Measurements from ENCODE around the gene HPCAL4.

- TF ChIP-seq, protein P1, sequence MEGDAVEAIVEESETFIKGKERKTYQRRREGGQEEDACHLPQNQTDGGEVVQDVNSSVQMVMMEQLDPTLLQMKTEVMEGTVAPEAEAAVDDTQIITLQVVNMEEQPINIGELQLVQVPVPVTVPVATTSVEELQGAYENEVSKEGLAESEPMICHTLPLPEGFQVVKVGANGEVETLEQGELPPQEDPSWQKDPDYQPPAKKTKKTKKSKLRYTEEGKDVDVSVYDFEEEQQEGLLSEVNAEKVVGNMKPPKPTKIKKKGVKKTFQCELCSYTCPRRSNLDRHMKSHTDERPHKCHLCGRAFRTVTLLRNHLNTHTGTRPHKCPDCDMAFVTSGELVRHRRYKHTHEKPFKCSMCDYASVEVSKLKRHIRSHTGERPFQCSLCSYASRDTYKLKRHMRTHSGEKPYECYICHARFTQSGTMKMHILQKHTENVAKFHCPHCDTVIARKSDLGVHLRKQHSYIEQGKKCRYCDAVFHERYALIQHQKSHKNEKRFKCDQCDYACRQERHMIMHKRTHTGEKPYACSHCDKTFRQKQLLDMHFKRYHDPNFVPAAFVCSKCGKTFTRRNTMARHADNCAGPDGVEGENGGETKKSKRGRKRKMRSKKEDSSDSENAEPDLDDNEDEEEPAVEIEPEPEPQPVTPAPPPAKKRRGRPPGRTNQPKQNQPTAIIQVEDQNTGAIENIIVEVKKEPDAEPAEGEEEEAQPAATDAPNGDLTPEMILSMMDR (IDR thresholded peaks at IDR 0.05): no peak
- TF ChIP-seq POLR2AphosphoS5 (IDR thresholded peaks at IDR 0.05): no peak
- no peak for TF ChIP-seq POLR2A (IDR thresholded peaks at IDR 0.05)
- TF ChIP-seq EP300 (IDR thresholded peaks at IDR 0.05): no peak
Measured at GRCh38 chr1:39726600-39726999, 35.4 kb upstream of the HPCAL4 start.

Measured in gastroesophageal sphincter (tissue), 3 donors.